Inflammatory macrophage (primary cell): ENCODE measurements around the gene RNASEH2A.

Source experiments
- DNase-seq, 2 donors: peaks; one replicate each; pipeline ENCODE4 v3.0.0-alpha.2; 2020 to 2022

The RNASEH2A gene

GRCh38 chr19:12783291-12783848 lies 23.0 kb upstream of the RNASEH2A start:
- DNase-seq, result no peak

GRCh38 chr19:12783849-12784393 lies 22.5 kb upstream of the RNASEH2A start:
- DNase-seq, result peak; percentile 35 to 57

DNA sequence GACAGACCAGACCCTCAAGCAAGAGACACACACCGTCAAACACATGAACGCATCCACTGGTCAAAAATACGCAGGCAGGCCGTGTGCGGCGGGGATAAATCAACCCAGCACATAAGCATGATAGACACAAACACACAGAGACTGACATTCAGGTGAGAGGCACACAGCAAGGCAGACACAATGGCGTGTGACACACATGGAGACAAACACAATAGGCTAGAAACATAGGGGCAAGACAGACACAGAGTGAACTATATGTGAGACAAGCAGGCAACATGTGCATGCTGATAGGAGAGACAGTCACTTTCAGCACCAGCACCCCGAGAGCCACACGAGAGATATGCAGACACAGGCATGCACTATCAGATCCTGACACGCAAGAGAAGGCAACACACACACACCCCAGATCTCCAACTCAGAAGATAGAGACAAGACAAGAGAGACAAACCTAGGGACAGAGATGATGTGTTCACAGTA lies 22.0 kb upstream of the RNASEH2A start:
- peak in 1 of 2 donors; percentile 17 for DNase-seq

DNA sequence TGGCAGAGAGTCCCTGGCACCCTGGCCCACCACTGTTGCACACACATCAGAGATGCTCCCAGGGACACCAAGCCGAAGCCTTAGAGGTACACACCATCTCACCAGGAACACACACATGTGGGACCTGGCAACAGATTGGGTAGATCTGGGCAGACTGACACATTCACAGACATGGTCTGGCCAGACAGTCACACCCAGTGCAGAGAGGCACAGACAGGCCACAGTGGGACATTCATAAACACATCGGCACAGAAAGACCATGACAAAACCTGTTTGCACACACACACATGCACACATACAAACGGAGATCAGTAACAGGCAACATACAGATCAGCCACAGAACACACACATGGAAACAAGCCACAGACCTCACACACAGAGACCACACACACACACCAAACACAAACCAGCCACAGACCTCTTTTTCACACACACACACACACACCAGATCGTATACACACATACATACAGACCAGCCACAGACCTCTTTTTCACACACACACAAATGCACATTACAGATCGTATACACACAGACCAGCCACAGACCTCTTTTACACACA lies 21.4 kb upstream of the RNASEH2A start:
- DNase-seq, result peak; percentile 18 to 19

- peak; percentile 85 to 87 for DNase-seq
Observed at GRCh38 chr19:12785431-12786031, 20.9 kb upstream of the RNASEH2A start.

DNA sequence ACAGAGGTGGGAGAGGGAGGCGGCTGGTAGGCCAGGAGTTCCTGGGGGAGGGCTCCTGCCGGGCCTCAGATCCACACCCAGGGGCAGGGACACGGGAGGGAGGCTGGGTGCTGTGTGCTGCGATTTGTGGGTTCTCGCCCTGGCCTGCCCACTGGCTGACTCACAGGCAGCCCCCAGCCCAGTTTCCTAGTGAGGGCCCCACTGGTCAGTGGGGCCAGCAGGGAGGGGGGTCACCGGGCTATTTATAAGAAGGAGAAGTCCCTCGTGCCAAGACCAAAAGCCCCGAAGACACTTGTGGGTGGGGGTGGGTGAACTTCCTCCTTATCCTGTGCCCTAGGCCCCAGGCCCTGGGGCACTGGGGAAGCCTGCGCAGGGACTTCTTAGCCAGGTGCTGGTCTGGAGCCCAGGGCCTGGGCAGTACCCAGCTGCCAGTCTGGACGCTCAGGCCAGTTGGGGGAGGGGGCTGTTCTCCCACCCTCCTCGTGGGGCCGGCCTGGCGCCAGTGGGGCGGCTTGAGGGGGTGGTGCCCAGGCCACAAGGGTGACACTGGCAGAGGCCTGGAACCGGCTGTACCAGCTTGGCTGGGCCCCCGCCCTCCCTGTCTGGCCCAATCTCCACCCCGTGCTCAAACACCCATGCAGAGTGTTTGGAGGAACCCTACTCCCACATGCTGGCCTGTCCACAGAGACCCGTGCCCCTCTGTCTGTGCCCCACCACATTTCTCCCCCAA lies 20.1 kb upstream of the RNASEH2A start:
- peak; percentile 97 to 99 for DNase-seq

GRCh38 chr19:12786952-12787351 lies 19.4 kb upstream of the RNASEH2A start:
- peak; percentile 36 to 70 for DNase-seq

- DNase-seq, result peak in 1 of 2 donors; percentile 22
Observed at GRCh38 chr19:12787458-12787857, 18.9 kb upstream of the RNASEH2A start.

- DNase-seq, result no peak
Observed at GRCh38 chr19:12788042-12788681, 18.2 kb upstream of the RNASEH2A start.

DNA sequence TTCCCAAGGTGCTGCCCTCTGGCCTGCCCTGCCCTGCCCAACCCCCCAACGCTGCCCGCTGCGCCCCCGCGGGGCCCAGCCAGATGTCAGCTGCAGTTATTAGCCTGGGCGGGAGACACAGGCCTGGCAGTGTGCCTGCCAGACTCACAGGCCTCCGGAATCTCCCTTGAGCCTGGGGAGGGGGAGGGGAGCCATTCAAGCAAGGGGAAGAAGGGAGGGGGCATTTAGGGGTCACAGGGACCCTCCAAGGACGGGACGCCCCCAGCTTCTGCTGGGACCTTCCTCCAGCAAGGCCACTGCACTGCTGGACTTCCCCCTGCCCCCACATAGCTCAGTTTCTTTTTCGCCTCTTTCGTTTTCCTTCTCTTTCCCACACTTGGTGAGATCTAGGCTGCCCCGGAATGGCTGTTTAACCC lies 17.7 kb upstream of the RNASEH2A start:
- DNase-seq, result peak; percentile 77 to 91

GRCh38 chr19:12789098-12789903 lies 17.1 kb upstream of the RNASEH2A start:
- DNase-seq, result peak in 1 of 2 donors; percentile 26

GRCh38 chr19:12789904-12790619 lies 16.3 kb upstream of the RNASEH2A start:
- DNase-seq, result peak; percentile 99

DNA sequence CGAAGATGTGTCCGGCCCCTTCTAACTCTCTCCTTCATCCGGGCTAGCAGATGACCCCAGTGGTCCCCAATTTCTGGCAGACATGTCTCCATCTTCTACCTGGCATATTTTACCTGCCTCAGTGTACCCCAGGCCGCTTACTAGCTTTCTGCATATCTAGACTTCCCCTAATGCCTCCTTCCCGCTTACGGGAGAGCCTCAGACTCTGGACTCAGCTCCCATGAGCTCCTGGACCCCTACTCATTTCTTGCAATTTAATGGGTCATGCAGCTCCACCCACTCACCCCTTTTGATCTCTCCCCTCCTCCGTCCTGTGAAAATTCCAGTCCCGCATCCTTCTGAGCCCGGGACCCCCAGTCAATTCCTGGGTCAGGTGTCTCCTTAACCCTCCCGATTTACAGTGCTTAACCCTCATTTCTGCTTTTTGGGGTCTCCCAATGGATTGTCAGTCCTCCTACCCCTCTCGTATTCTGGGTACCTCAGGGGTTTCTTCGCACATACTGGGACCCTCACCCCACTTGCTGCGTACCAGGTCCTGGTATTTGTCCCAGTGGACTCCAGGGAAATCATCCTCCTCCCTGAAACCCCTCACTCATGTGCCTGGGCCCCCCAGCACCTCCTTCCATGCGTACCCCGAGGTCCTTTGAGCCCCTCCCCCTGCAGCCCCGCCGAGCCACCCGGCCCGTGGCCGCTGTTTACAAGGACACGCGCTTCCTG lies 15.6 kb upstream of the RNASEH2A start:
- DNase-seq, result peak; percentile 3 to 30

DNA sequence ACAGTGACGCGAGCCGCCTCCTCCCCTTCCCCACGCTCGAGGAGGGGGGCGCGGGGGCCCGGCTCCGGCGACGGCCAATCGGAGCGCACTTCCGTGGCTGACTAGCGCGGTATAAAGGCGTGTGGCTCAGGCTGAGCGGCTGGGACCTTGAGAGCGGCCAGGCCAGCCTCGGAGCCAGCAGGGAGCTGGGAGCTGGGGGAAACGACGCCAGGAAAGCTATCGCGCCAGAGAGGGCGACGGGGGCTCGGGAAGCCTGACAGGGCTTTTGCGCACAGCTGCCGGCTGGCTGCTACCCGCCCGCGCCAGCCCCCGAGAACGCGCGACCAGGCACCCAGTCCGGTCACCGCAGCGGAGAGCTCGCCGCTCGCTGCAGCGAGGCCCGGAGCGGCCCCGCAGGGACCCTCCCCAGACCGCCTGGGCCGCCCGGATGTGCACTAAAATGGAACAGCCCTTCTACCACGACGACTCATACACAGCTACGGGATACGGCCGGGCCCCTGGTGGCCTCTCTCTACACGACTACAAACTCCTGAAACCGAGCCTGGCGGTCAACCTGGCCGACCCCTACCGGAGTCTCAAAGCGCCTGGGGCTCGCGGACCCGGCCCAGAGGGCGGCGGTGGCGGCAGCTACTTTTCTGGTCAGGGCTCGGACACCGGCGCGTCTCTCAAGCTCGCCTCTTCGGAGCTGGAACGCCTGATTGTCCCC lies 14.9 kb upstream of the RNASEH2A start, which contains the start of gene JUNB:
TSS of gene JUNB (plus strand) at position 142 of the 706 bp plus-strand sequence. CDS start at position 428, 286 bp downstream.
- peak; percentile 99 for DNase-seq

- DNase-seq, result peak; percentile 67 to 76
Observed at GRCh38 chr19:12792051-12792852, 14.1 kb upstream of the RNASEH2A start.

DNA sequence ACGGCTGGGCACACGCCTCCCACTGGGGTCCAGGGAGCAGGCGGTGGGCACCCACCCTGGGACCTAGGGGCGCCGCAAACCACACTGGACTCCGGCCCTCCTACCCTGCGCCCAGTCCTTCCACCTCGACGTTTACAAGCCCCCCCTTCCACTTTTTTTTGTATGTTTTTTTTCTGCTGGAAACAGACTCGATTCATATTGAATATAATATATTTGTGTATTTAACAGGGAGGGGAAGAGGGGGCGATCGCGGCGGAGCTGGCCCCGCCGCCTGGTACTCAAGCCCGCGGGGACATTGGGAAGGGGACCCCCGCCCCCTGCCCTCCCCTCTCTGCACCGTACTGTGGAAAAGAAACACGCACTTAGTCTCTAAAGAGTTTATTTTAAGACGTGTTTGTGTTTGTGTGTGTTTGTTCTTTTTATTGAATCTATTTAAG lies 13.5 kb upstream of the RNASEH2A start:
- DNase-seq, result no peak

- DNase-seq, result peak; percentile 93 to 94
Observed at GRCh38 chr19:12793290-12794195, 12.8 kb upstream of the RNASEH2A start.
